Measurements from ENCODE around the gene MDH1.

MDH1 gene

DNA sequence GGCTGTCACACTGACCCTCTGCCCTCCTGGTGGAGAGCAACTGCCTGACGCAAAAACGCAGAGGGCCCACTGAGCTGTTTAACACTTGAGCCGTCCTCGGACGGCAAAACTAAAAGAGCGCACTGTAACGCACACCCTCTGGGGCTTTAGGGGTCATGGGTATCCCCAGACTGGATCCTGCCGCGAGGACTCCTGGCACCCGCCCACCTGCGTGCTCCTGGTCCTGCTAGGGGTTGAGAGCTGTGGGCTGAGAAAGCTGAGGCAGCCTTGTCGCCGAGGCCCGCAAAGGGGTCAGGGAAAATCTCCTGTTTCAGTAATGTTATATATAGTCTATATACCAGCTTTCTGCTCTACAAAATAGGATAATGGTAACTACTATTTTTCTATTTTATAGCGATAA lies 39.1 kb downstream of the MDH1 start:
- TF ChIP-seq, protein P1, sequence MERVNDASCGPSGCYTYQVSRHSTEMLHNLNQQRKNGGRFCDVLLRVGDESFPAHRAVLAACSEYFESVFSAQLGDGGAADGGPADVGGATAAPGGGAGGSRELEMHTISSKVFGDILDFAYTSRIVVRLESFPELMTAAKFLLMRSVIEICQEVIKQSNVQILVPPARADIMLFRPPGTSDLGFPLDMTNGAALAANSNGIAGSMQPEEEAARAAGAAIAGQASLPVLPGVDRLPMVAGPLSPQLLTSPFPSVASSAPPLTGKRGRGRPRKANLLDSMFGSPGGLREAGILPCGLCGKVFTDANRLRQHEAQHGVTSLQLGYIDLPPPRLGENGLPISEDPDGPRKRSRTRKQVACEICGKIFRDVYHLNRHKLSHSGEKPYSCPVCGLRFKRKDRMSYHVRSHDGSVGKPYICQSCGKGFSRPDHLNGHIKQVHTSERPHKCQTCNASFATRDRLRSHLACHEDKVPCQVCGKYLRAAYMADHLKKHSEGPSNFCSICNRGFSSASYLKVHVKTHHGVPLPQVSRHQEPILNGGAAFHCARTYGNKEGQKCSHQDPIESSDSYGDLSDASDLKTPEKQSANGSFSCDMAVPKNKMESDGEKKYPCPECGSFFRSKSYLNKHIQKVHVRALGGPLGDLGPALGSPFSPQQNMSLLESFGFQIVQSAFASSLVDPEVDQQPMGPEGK (CRISPR knock-in tag; IDR thresholded peaks at IDR 0.05; ENCODE audit: borderline replicate concordance): no peak
- TF ChIP-seq CSDC2 (CRISPR knock-in tag; IDR thresholded peaks at IDR 0.05): no peak
- no peak for TF ChIP-seq ZFP30 (CRISPR knock-in tag; IDR thresholded peaks at IDR 0.05)
- TF ChIP-seq, protein P2, sequence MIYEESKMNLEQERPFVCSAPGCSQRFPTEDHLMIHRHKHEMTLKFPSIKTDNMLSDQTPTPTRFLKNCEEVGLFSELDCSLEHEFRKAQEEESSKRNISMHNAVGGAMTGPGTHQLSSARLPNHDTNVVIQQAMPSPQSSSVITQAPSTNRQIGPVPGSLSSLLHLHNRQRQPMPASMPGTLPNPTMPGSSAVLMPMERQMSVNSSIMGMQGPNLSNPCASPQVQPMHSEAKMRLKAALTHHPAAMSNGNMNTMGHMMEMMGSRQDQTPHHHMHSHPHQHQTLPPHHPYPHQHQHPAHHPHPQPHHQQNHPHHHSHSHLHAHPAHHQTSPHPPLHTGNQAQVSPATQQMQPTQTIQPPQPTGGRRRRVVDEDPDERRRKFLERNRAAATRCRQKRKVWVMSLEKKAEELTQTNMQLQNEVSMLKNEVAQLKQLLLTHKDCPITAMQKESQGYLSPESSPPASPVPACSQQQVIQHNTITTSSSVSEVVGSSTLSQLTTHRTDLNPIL (CRISPR knock-in tag; IDR thresholded peaks at IDR 0.05; ENCODE audit: low read depth): no peak
- TF ChIP-seq GLIS3 (CRISPR knock-in tag; IDR thresholded peaks at IDR 0.05): no peak
- TF ChIP-seq ZNF70 (CRISPR knock-in tag; IDR thresholded peaks at IDR 0.05): no peak
- TF ChIP-seq TOX (CRISPR knock-in tag; IDR thresholded peaks at IDR 0.05; ENCODE audit: borderline replicate concordance): no peak
- no peak for TF ChIP-seq ZFP3 (CRISPR knock-in tag; IDR thresholded peaks at IDR 0.05)
- TF ChIP-seq OSR1 (CRISPR knock-in tag; IDR thresholded peaks at IDR 0.05): no peak
- no peak for TF ChIP-seq ZNF8 (CRISPR knock-in tag; IDR thresholded peaks at IDR 0.05)
- TF ChIP-seq ZNF565 (CRISPR knock-in tag; conservative IDR thresholded peaks at IDR 0.05; ENCODE audit: low read depth): no peak
- no peak for ATAC-seq

GRCh38 chr2:63628403-63628942 lies 39.7 kb downstream of the MDH1 start:
- no peak for TF ChIP-seq CSDC2 (CRISPR knock-in tag; IDR thresholded peaks at IDR 0.05)
- TF ChIP-seq ZNF565 (CRISPR knock-in tag; conservative IDR thresholded peaks at IDR 0.05; ENCODE audit: low read depth): no peak
- TF ChIP-seq ZC3H10 (CRISPR knock-in tag; IDR thresholded peaks at IDR 0.05): no peak
- TF ChIP-seq ZFP3 (CRISPR knock-in tag; IDR thresholded peaks at IDR 0.05): no peak
- no peak for TF ChIP-seq TSHZ2 (CRISPR knock-in tag; IDR thresholded peaks at IDR 0.05)
- TF ChIP-seq SNAI2 (CRISPR knock-in tag; IDR thresholded peaks at IDR 0.05): no peak
- TF ChIP-seq ISL1 (CRISPR knock-in tag; IDR thresholded peaks at IDR 0.05): no peak
- TF ChIP-seq GLIS3 (CRISPR knock-in tag; IDR thresholded peaks at IDR 0.05): no peak
- TF ChIP-seq TCF4 (CRISPR knock-in tag; IDR thresholded peaks at IDR 0.05; ENCODE audit: borderline replicate concordance): no peak
- TF ChIP-seq OSR1 (CRISPR knock-in tag; IDR thresholded peaks at IDR 0.05): no peak
- no peak for TF ChIP-seq ZNF8 (CRISPR knock-in tag; IDR thresholded peaks at IDR 0.05)
- TF ChIP-seq, protein P3, sequence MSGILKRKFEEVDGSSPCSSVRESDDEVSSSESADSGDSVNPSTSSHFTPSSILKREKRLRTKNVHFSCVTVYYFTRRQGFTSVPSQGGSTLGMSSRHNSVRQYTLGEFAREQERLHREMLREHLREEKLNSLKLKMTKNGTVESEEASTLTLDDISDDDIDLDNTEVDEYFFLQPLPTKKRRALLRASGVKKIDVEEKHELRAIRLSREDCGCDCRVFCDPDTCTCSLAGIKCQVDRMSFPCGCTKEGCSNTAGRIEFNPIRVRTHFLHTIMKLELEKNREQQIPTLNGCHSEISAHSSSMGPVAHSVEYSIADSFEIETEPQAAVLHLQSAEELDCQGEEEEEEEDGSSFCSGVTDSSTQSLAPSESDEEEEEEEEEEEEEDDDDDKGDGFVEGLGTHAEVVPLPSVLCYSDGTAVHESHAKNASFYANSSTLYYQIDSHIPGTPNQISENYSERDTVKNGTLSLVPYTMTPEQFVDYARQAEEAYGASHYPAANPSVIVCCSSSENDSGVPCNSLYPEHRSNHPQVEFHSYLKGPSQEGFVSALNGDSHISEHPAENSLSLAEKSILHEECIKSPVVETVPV (CRISPR knock-in tag; IDR thresholded peaks at IDR 0.05): no peak
- TF ChIP-seq, protein P1 (CRISPR knock-in tag; IDR thresholded peaks at IDR 0.05; ENCODE audit: borderline replicate concordance): no peak
- no peak for TF ChIP-seq RARB (CRISPR knock-in tag; IDR thresholded peaks at IDR 0.05)
- no peak for TF ChIP-seq ZNF70 (CRISPR knock-in tag; IDR thresholded peaks at IDR 0.05)
- no peak for TF ChIP-seq ARNTL (CRISPR knock-in tag; IDR thresholded peaks at IDR 0.05; ENCODE audit: borderline replicate concordance, low read depth)
- TF ChIP-seq, protein P2 (CRISPR knock-in tag; IDR thresholded peaks at IDR 0.05; ENCODE audit: low read depth): no peak
- no peak for ATAC-seq

Data from SK-N-SH treated with all-trans-retinoic acid at 6 μM for 48 hours (cell line).